ENCODE results near the gene PIGS.

GRCh38 chr17:28571361-28572122 is at the start of gene PIGS:
- TF ChIP-seq CTCF (IDR thresholded peaks at IDR 0.05): no peak
- peak; percentile 21 for TF ChIP-seq POLR2A (IDR thresholded peaks at IDR 0.05; ENCODE audit: low read depth)
- TF ChIP-seq POLR2AphosphoS5 (IDR thresholded peaks at IDR 0.05): peak; percentile 90 to 93
